Ishikawa (cell line): ENCODE measurements around the gene DCP1B.

Experiments used
- CEBPB ChIP-seq: IDR thresholded peaks from 2 replicates; pipeline ENCODE4 v1.6.1; 2012
- CREB1 ChIP-seq: IDR thresholded peaks from 2 replicates; pipeline ENCODE4 v1.6.1; 2012; ENCODE audit warnings: low read depth
- EGR1 ChIP-seq: IDR thresholded peaks from 2 replicates; pipeline ENCODE4 v1.6.1; 2012
- EP300 ChIP-seq: IDR thresholded peaks from 2 replicates; pipeline ENCODE4 v1.6.1; 2012; ENCODE audit warnings: borderline replicate concordance
- FOXM1 ChIP-seq: IDR thresholded peaks from 2 replicates; pipeline ENCODE4 v1.6.1; 2012; ENCODE audit warnings: low read depth, borderline replicate concordance
- MAX ChIP-seq: IDR thresholded peaks from 2 replicates; pipeline ENCODE4 v1.6.1; 2012
- NFIC ChIP-seq: IDR thresholded peaks from 2 replicates; pipeline ENCODE4 v1.6.1; 2012
- RAD21 ChIP-seq: IDR thresholded peaks from 2 replicates; pipeline ENCODE4 v1.6.1; 2012; ENCODE audit warnings: low read depth
- TAF1 ChIP-seq: IDR thresholded peaks from 2 replicates; pipeline ENCODE4 v1.6.1; 2012; ENCODE audit warnings: low read depth, mild to moderate bottlenecking
- TCF12 ChIP-seq: IDR thresholded peaks from 2 replicates; pipeline ENCODE4 v1.6.1; 2012; ENCODE audit warnings: low read depth
- TEAD4 ChIP-seq: IDR thresholded peaks from 2 replicates; pipeline ENCODE4 v1.6.1; 2012
- USF1 ChIP-seq: IDR thresholded peaks from 2 replicates; pipeline ENCODE4 v1.6.1; 2012
- YY1 ChIP-seq: IDR thresholded peaks from 2 replicates; pipeline ENCODE4 v1.6.1; 2012; ENCODE audit warnings: low read depth
- ZBTB7A ChIP-seq: IDR thresholded peaks from 2 replicates; pipeline ENCODE4 v1.6.1; 2012; ENCODE audit warnings: low read depth
- TF ChIP-seq, protein P1 (sequence below): IDR thresholded peaks from 2 replicates; pipeline ENCODE4 v1.6.1; 2012; ENCODE audit warnings: low read depth, mild to moderate bottlenecking

Gene DCP1B

GRCh38 chr12:2039034-2039433, 34.8 kb upstream of the DCP1B start:
- TF ChIP-seq MAX, result no peak
- TF ChIP-seq EGR1, result no peak
- no peak for TF ChIP-seq YY1
- no peak for TF ChIP-seq ZBTB7A
- no peak for TF ChIP-seq NFIC
- no peak for TF ChIP-seq EP300
- TF ChIP-seq CREB1, result no peak
- no peak for TF ChIP-seq RAD21
- TF ChIP-seq USF1, result no peak
- no peak for TF ChIP-seq TAF1
- no peak for TF ChIP-seq CEBPB
- no peak for TF ChIP-seq TCF12
- TF ChIP-seq, protein P1, sequence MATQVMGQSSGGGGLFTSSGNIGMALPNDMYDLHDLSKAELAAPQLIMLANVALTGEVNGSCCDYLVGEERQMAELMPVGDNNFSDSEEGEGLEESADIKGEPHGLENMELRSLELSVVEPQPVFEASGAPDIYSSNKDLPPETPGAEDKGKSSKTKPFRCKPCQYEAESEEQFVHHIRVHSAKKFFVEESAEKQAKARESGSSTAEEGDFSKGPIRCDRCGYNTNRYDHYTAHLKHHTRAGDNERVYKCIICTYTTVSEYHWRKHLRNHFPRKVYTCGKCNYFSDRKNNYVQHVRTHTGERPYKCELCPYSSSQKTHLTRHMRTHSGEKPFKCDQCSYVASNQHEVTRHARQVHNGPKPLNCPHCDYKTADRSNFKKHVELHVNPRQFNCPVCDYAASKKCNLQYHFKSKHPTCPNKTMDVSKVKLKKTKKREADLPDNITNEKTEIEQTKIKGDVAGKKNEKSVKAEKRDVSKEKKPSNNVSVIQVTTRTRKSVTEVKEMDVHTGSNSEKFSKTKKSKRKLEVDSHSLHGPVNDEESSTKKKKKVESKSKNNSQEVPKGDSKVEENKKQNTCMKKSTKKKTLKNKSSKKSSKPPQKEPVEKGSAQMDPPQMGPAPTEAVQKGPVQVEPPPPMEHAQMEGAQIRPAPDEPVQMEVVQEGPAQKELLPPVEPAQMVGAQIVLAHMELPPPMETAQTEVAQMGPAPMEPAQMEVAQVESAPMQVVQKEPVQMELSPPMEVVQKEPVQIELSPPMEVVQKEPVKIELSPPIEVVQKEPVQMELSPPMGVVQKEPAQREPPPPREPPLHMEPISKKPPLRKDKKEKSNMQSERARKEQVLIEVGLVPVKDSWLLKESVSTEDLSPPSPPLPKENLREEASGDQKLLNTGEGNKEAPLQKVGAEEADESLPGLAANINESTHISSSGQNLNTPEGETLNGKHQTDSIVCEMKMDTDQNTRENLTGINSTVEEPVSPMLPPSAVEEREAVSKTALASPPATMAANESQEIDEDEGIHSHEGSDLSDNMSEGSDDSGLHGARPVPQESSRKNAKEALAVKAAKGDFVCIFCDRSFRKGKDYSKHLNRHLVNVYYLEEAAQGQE, result no peak
- no peak for TF ChIP-seq TEAD4
- TF ChIP-seq FOXM1, result no peak

DNA sequence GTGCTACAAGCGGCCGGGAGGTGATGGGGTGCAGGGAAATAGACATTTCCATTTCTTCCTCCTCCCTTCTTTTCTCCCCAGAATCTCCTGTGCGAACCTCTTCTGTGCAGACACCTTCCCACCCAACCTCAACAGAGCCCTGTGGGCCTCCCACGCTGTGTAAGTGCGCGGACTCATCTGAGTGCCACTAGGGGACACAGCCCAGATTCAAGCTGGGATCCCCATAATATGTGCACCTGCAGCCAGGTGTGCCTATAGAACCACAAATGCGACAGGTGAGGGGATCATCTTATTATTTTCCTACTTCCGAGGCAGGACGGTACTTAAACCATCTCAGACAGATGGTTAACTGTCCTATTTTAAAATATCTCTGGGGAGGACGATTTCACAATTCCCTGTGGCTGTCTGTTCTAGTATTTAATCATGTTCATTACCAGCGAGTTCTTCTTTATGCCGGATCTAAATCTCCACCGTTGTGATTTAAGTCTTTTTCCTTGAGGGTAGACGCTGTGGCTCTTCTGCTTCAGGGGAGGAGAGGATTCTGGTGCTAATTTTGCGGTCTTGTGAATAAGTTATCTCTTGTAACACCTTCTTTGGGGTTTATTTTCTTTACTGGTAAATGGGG, 31.3 kb upstream of the DCP1B start:
- TF ChIP-seq ZBTB7A, result no peak
- TF ChIP-seq FOXM1, result no peak

- peak; percentile 31; the same call in 1 of the 2 replicates for TF ChIP-seq USF1
- TF ChIP-seq RAD21, result peak; percentile 68
- no peak for TF ChIP-seq CREB1
- TF ChIP-seq TCF12, result peak; percentile 18; the same call in 1 of the 2 replicates
- peak; percentile 83 for TF ChIP-seq NFIC
- 0 out of 2 replicates have a peak, but pooled peaks have one; percentile 19 for TF ChIP-seq TEAD4
- TF ChIP-seq MAX, result peak; percentile 91
- TF ChIP-seq EGR1, result no peak
- TF ChIP-seq ZBTB7A, result no peak
These were observed 30.6 kb upstream of the DCP1B start for GRCh38 chr12:2034633-2035430.

DNA sequence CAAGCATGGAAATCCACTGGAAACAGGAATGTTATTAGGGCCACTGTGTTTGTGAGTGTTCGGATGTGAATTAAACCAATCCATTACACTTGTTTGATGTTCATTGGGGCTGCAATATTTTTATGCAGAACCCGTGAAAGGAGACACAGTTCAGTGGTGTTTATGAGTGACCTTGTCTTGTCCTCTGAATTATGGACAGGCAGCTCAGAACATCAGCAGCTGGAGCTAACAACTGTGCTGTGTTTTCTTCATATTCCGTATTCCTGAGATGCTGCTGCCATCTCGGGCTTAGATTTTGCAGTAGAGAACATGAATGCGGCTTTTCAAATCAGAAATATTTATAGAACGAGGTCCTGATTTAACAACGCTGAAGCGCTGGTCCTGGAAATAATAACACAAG, 28.2 kb upstream of the DCP1B start:
- TF ChIP-seq YY1, result no peak
- TF ChIP-seq CEBPB, result no peak
- no peak for TF ChIP-seq CREB1
- TF ChIP-seq, protein P1, result no peak
- no peak for TF ChIP-seq FOXM1
- no peak for TF ChIP-seq EP300
- TF ChIP-seq USF1, result no peak
- TF ChIP-seq EGR1, result no peak
- TF ChIP-seq ZBTB7A, result no peak
- TF ChIP-seq NFIC, result no peak
- no peak for TF ChIP-seq TCF12
- no peak for TF ChIP-seq TEAD4
- TF ChIP-seq RAD21, result no peak
- TF ChIP-seq MAX, result no peak
- TF ChIP-seq TAF1, result no peak

GRCh38 chr12:2029851-2030250, 25.6 kb upstream of the DCP1B start:
- TF ChIP-seq TAF1 (no peak), ZBTB7A (no peak), USF1 (no peak), CEBPB (no peak), RAD21 (no peak), TCF12 (no peak), YY1 (no peak), FOXM1 (no peak)
